Measurements from ENCODE around the gene FABP3. TPM values are rescaled to one million over a fixed set of nuclear protein-coding genes. Genes with fewer than 3 reads are reported as not detected.

Gene FABP3
- polyA plus RNA-seq, 1 donor from 2014 or later: 7.1 TPM

- Histone ChIP-seq H2AFZ (ENCODE audit: low read depth, low read length) (no peak overlapping the region), H3K27ac (ENCODE audit: low read length) (peak overlapping the region; percentile 76), H3F3A (ENCODE audit: insufficient read depth, low read length, poor library complexity, severe bottlenecking) (peaks cover 8% of the 10 kb centered on the region), H3K9ac (ENCODE audit: low read length) (peak overlapping the region; percentile 100), H3K9me3 (ENCODE audit: low read length) (no peaks in the 10 kb centered on the region), H4K20me1 (ENCODE audit: insufficient read depth) (no peaks in the 10 kb centered on the region), H3K9me2 (ENCODE audit: insufficient read depth, low read length) (no peaks in the 10 kb centered on the region), H3K79me2 (replicated peaks; ENCODE audit: insufficient read depth, low read length) (peaks cover 27% of the 10 kb centered on the region), H3K4me3 (ENCODE audit: low read length) (peak overlapping the region; percentile 95), H3K27me3 (ENCODE audit: insufficient read depth, low read depth, low read length) (no peaks in the 10 kb centered on the region), H3K36me3 (ENCODE audit: insufficient read depth, low read length) (no peaks in the 10 kb centered on the region), H3K4me2 (ENCODE audit: low read length) (peak overlapping the region; percentile 84)
- TF ChIP-seq RAD21 (conservative IDR thresholded peaks at IDR 0.05) (no peak), SMC3 (conservative IDR thresholded peaks at IDR 0.05; ENCODE audit: poor library complexity) (no peak), EP300 (conservative IDR thresholded peaks at IDR 0.05; ENCODE audit: poor library complexity, severe bottlenecking) (no peak), MXI1 (conservative IDR thresholded peaks at IDR 0.05; ENCODE audit: poor library complexity, severe bottlenecking) (no peak), POLR2AphosphoS5 (IDR thresholded peaks at IDR 0.05) (no peak), CTCF (IDR thresholded peaks at IDR 0.05; ENCODE audit: poor library complexity, severe bottlenecking) (no peak), EZH2 (IDR thresholded peaks at IDR 0.05; ENCODE audit: borderline replicate concordance, insufficient read depth, low read length, poor library complexity, severe bottlenecking) (no peak), TAF1 (IDR thresholded peaks at IDR 0.05; ENCODE audit: low read depth) (no peak)
These were observed 39.3 kb upstream of the FABP3 start for GRCh38 chr1:31412205-31412604.

GRCh38 chr1:31410871-31411270 is 38.0 kb upstream of the FABP3 start:
- H4K20me1 ChIP-seq (ENCODE audit: insufficient read depth): no peaks in the 10 kb centered on the region
- H3K79me2 ChIP-seq (replicated peaks; ENCODE audit: insufficient read depth, low read length): peaks cover 19% of the 10 kb centered on the region
- H3K9me3 ChIP-seq (ENCODE audit: low read length): no peaks in the 10 kb centered on the region
- no peak overlapping the region for H3K9ac ChIP-seq (ENCODE audit: low read length)
- no peaks in the 10 kb centered on the region for H3K9me2 ChIP-seq (ENCODE audit: insufficient read depth, low read length)
- no peaks in the 10 kb centered on the region for H3K27me3 ChIP-seq (ENCODE audit: insufficient read depth, low read depth, low read length)
- H3K4me2 ChIP-seq (ENCODE audit: low read length): no peak overlapping the region
- no peak overlapping the region for H3K27ac ChIP-seq (ENCODE audit: low read length)
- no peak overlapping the region for H3K4me3 ChIP-seq (ENCODE audit: low read length)
- H3K36me3 ChIP-seq (ENCODE audit: insufficient read depth, low read length): no peaks in the 10 kb centered on the region
- no peak for TF ChIP-seq EZH2 (IDR thresholded peaks at IDR 0.05; ENCODE audit: borderline replicate concordance, insufficient read depth, low read length, poor library complexity, severe bottlenecking)
- TF ChIP-seq SMC3 (conservative IDR thresholded peaks at IDR 0.05; ENCODE audit: poor library complexity): no peak
- no peak for TF ChIP-seq EP300 (conservative IDR thresholded peaks at IDR 0.05; ENCODE audit: poor library complexity, severe bottlenecking)
- no peak for TF ChIP-seq CTCF (IDR thresholded peaks at IDR 0.05; ENCODE audit: poor library complexity, severe bottlenecking)
- no peak for TF ChIP-seq MXI1 (conservative IDR thresholded peaks at IDR 0.05; ENCODE audit: poor library complexity, severe bottlenecking)
- no peak for TF ChIP-seq RAD21 (conservative IDR thresholded peaks at IDR 0.05)
- no peak for TF ChIP-seq REST (IDR thresholded peaks at IDR 0.05; ENCODE audit: borderline replicate concordance)
- TF ChIP-seq TAF1 (IDR thresholded peaks at IDR 0.05; ENCODE audit: low read depth): no peak
- no peak for TF ChIP-seq POLR2AphosphoS5 (IDR thresholded peaks at IDR 0.05)
- no peak overlapping the region for H2AFZ ChIP-seq (ENCODE audit: low read depth, low read length)
- H3F3A ChIP-seq (ENCODE audit: insufficient read depth, low read length, poor library complexity, severe bottlenecking): peaks cover 8% of the 10 kb centered on the region
